Neural progenitor cell (in vitro differentiated cells): ENCODE results near the gene TTLL12. TPM values are rescaled to one million over a fixed set of nuclear protein-coding genes. Genes with fewer than 3 reads are reported as not detected.
"Not testable (repeated sequence)": the region's sequence is repeated elsewhere in the genome, so short reads cannot be mapped to it uniquely, and the experiment has no call there.

Source experiments
- DNase-seq: peaks from one replicate; pipeline ENCODE4 v3.0.0-alpha.2; 2016; ENCODE audit warnings: low spot score
- H2AFZ ChIP-seq: fragments of 200-600 bp; sonication (generic); replicated peaks from 2 replicates; pipeline ENCODE4 v1.6.1; 2016; ENCODE audit warnings: antibody characterized with exemption
- H3F3A ChIP-seq: fragments of 200-600 bp; sonication (generic); 2 replicates; pipeline ENCODE4 v1.6.1; 2016; ENCODE audit warnings: antibody characterized with exemption, low read depth
- H3K27ac ChIP-seq: fragments of 200-600 bp; sonication (generic); 2 replicates; pipeline ENCODE4 v1.5.1; 2016; ENCODE audit warnings: mild to moderate bottlenecking
- H3K27me3 ChIP-seq: fragments of 200-600 bp; sonication (generic); 2 replicates; pipeline ENCODE4 v1.6.1; 2016; ENCODE audit warnings: mild to moderate bottlenecking, moderate library complexity
- H3K36me3 ChIP-seq: fragments of 200-600 bp; sonication (generic); 2 replicates; pipeline ENCODE4 v1.5.1; 2016
- H3K4me1 ChIP-seq: fragments of 200-600 bp; sonication (generic); 2 replicates; pipeline ENCODE4 v1.6.1; 2016; ENCODE audit warnings: mixed run types
- H3K4me2 ChIP-seq: fragments of 200-600 bp; sonication (generic); 2 replicates; pipeline ENCODE4 v1.6.1; 2016
- H3K4me3 ChIP-seq: fragments of 200-600 bp; sonication (generic); 2 replicates; pipeline ENCODE4 v1.5.1; 2016
- H3K79me2 ChIP-seq: fragments of 200-600 bp; sonication (generic); 2 replicates; pipeline ENCODE4 v1.6.1; 2016; ENCODE audit warnings: low read depth
- H3K9ac ChIP-seq: fragments of 200-600 bp; sonication (generic); 2 replicates; pipeline ENCODE4 v1.6.1; 2016
- H3K9me3 ChIP-seq: fragments of 200-600 bp; sonication (generic); 2 replicates; pipeline ENCODE4 v1.5.1; 2016; ENCODE audit warnings: low read depth
- H4K20me1 ChIP-seq: fragments of 200-600 bp; sonication (generic); 2 replicates; pipeline ENCODE4 v1.6.1; 2016; ENCODE audit warnings: low read depth
- H3K27ac Mint-ChIP-seq: 3 replicates; pipeline ENCODE4 v1.8.0; 2021; ENCODE audit warnings: mixed read lengths
- H3K27me3 Mint-ChIP-seq: 2 replicates; pipeline ENCODE4 v1.8.0; 2022; ENCODE audit warnings: low read depth, mild to moderate bottlenecking, inconsistent platforms, moderate library complexity, mixed read lengths; ENCODE audit not compliant: insufficient read depth
- H3K36me3 Mint-ChIP-seq: 3 replicates; pipeline ENCODE4 v1.8.0; 2021; ENCODE audit warnings: mixed read lengths
- H3K4me1 Mint-ChIP-seq: 3 replicates; pipeline ENCODE4 v1.8.0; 2021; ENCODE audit warnings: mixed read lengths
- H3K4me3 Mint-ChIP-seq: 3 replicates; pipeline ENCODE4 v1.8.0; 2021; ENCODE audit warnings: mild to moderate bottlenecking, moderate library complexity, mixed read lengths
- H3K9me3 Mint-ChIP-seq: 3 replicates; pipeline ENCODE4 v1.8.0; 2020; ENCODE audit warnings: mixed read lengths
- EZH2 ChIP-seq: fragments of 200-600 bp; sonication (generic); IDR thresholded peaks from 2 replicates; pipeline ENCODE4 v1.6.1; 2017; ENCODE audit warnings: antibody characterized with exemption, mild to moderate bottlenecking, moderate library complexity
- EZH2phosphoT487 ChIP-seq: fragments of 200-600 bp; sonication (generic); IDR thresholded peaks from 2 replicates; pipeline ENCODE4 v1.6.1; 2017; ENCODE audit warnings: antibody characterized with exemption
- total RNA-seq: library from RNA; depleted of rRNA; stranded (reverse); fragments of >200 nt; gene quantifications from 2 replicates; pipeline ENCODE4 v1.2.3, GENCODE V29; 2015; ENCODE audit warnings: low replicate concordance
- TF ChIP-seq, protein P1 (sequence below): fragments of 200-600 bp; sonication (generic); IDR thresholded peaks from 2 replicates; pipeline ENCODE4 v1.5.1; 2017; ENCODE audit warnings: antibody characterized with exemption, mild to moderate bottlenecking

Gene TTLL12
- total RNA-seq, 1 donor from 2014 or later, result 27.8 TPM

DNA sequence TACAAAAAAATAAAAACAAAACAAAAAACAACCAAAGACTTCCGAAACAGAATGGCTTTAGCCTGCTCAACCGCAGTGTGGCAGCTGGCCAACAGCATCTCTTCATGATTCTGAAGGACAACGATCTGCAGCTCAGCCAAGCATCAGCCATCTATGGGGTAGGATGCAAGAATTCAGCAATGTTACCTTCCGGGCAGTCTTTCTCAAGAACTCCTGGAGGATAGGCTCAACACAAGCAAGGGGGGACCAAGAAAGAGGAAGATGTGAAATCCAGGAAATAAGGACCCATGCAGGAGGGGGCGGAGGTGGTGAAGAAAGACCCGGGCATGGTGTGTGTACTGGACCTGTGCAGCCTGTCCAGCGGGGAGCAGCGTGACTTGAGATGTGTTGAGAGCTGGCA lies 39.1 kb downstream of the TTLL12 start:
- TF ChIP-seq EZH2, result no peak
- TF ChIP-seq, protein P1, sequence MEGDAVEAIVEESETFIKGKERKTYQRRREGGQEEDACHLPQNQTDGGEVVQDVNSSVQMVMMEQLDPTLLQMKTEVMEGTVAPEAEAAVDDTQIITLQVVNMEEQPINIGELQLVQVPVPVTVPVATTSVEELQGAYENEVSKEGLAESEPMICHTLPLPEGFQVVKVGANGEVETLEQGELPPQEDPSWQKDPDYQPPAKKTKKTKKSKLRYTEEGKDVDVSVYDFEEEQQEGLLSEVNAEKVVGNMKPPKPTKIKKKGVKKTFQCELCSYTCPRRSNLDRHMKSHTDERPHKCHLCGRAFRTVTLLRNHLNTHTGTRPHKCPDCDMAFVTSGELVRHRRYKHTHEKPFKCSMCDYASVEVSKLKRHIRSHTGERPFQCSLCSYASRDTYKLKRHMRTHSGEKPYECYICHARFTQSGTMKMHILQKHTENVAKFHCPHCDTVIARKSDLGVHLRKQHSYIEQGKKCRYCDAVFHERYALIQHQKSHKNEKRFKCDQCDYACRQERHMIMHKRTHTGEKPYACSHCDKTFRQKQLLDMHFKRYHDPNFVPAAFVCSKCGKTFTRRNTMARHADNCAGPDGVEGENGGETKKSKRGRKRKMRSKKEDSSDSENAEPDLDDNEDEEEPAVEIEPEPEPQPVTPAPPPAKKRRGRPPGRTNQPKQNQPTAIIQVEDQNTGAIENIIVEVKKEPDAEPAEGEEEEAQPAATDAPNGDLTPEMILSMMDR, result no peak
- TF ChIP-seq EZH2phosphoT487, result no peak
- Histone ChIP-seq H3K27ac (no peak overlapping the region), H3K36me3 (no peaks in the 10 kb centered on the region), H3K9me3 (no peaks in the 10 kb centered on the region), H4K20me1 (no peaks in the 10 kb centered on the region), H3K9ac (no peak overlapping the region), H3F3A (peaks cover 11% of the 10 kb centered on the region), H3K4me3 (no peak overlapping the region), H3K27me3 (peaks cover 36% of the 10 kb centered on the region), H3K4me1 (peaks cover 17% of the 10 kb centered on the region), H2AFZ (no peak overlapping the region), H3K79me2 (peaks cover 2% of the 10 kb centered on the region), H3K4me2 (no peak overlapping the region)
- Mint-ChIP-seq H3K27ac (no peak overlapping the region), H3K36me3 (no peaks in the 10 kb centered on the region), H3K9me3 (no peaks in the 10 kb centered on the region), H3K4me1 (peaks cover 9% of the 10 kb centered on the region), H3K4me3 (no peak overlapping the region), H3K27me3 (peaks cover 9% of the 10 kb centered on the region)
- no peak for DNase-seq

DNA sequence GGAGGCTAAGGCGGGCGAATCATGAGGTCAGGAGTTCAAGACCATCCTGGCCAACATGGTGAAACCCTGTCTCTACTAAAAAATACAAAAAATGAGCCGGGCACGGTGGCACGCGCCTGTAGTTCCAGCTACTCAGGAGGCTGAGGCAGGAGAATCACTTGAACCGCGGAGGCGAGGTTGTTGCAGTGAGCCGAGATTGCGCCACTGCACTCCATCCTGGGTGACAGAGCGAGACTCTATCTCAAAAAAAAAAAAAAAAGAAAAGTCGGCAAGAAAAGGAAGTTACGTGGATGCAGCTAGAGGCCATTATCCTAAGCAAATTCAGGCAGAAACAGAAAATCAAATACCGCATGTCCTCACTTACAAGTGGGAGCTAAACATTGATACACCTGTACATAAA lies 40.6 kb downstream of the TTLL12 start:
- H3K9me3 ChIP-seq, H3K4me2 ChIP-seq, H3K36me3 Mint-ChIP-seq, H3K4me3 ChIP-seq, H3K9ac ChIP-seq, H2AFZ ChIP-seq, H3K27ac Mint-ChIP-seq, H3K36me3 ChIP-seq, DNase-seq, H3K4me1 ChIP-seq, H3K27ac ChIP-seq, H3K4me3 Mint-ChIP-seq, H4K20me1 ChIP-seq, H3K9me3 Mint-ChIP-seq, H3F3A ChIP-seq: not testable (repeated sequence)
- Mint-ChIP-seq H3K4me1 (peaks cover 15% of the 10 kb centered on the region), H3K27me3 (peaks cover 15% of the 10 kb centered on the region)
- H3K79me2 ChIP-seq, result peaks cover 17% of the 10 kb centered on the region
- peaks cover 21% of the 10 kb centered on the region for H3K27me3 ChIP-seq

DNA sequence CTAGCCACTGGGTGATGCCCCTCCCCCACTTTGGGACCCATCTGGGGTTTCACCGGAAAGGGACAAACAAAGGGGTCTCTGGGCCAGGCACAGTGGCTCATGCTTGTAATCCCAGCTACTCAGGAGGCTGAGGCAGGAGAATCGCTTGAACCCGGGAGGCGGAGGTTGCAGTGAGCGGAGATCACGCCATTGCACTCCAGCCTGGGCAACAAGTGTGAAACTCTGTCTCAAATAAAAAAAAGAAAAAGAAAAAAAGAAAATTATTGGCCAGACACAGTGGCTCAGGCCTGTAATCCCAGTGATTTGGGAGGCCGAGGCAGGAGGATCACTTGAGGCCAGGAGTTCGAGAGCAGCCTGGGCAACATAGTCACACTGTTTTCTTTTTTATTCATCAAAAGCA lies 41.6 kb downstream of the TTLL12 start:
- H3K27ac Mint-ChIP-seq, H3F3A ChIP-seq, H3K4me3 ChIP-seq, H3K27ac ChIP-seq, H3K4me3 Mint-ChIP-seq, H3K36me3 Mint-ChIP-seq, H3K9ac ChIP-seq, H4K20me1 ChIP-seq, H3K4me1 ChIP-seq, H3K36me3 ChIP-seq, H3K9me3 Mint-ChIP-seq, H3K9me3 ChIP-seq, H3K4me2 ChIP-seq, DNase-seq: not testable (repeated sequence)
- Histone ChIP-seq H2AFZ (peak overlapping the region; percentile 32), H3K27me3 (peaks cover 11% of the 10 kb centered on the region), H3K79me2 (peaks cover 23% of the 10 kb centered on the region)
- Mint-ChIP-seq H3K27me3 (peaks cover 13% of the 10 kb centered on the region), H3K4me1 (peaks cover 17% of the 10 kb centered on the region)

DNA sequence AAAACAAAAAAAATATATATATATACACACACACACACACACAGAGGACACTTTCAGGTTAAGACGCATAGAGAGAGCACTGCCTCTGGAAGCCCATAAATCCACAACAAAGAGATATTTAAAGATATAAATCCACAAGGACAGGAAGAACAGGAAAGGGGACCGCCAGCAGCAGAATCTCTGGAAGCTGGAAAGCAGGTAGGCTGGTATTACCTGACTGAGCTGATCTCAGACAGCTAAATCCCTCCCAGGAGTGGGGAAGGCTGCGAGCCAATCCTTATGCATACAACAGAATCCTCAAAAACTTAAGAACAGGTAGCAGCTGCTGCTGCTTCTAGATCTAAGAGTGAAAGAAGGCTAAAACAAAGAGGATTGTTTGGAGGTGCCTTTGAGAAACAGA lies 42.0 kb downstream of the TTLL12 start:
- Histone ChIP-seq H3K9me3 (no peaks in the 10 kb centered on the region), H3K27me3 (peaks cover 8% of the 10 kb centered on the region), H3K9ac (no peak overlapping the region), H3K4me3 (no peak overlapping the region), H3K4me1 (peaks cover 9% of the 10 kb centered on the region), H3F3A (peaks cover 7% of the 10 kb centered on the region), H4K20me1 (peaks cover 3% of the 10 kb centered on the region), H3K27ac (no peak overlapping the region), H3K79me2 (peaks cover 23% of the 10 kb centered on the region), H2AFZ (peak overlapping the region; percentile 32), H3K4me2 (no peak overlapping the region), H3K36me3 (no peaks in the 10 kb centered on the region)
- TF ChIP-seq EZH2phosphoT487 (no peak), EZH2 (no peak)
- TF ChIP-seq, protein P1, result no peak
- H3K27ac Mint-ChIP-seq, result peak overlapping the region; percentile 51
- H3K4me3 Mint-ChIP-seq, result peak overlapping the region; percentile 59
- no peak for DNase-seq
- H3K9me3 Mint-ChIP-seq, result no peaks in the 10 kb centered on the region
- H3K4me1 Mint-ChIP-seq, result peaks cover 17% of the 10 kb centered on the region
- peaks cover 13% of the 10 kb centered on the region for H3K27me3 Mint-ChIP-seq
- peaks cover 4% of the 10 kb centered on the region for H3K36me3 Mint-ChIP-seq
